HG02870 (cell line): ENCODE results near the gene AEN.
"Not testable (repeated sequence)": the region's sequence is repeated elsewhere in the genome, so short reads cannot be mapped to it uniquely, and the experiment has no call there.

Experiments used
- ATAC-seq: cut with Tn5 transposase; IDR thresholded peaks from one replicate; pipeline ENCODE4 v1.9.1; 2021; ENCODE audit warnings: mild to moderate bottlenecking, moderate library complexity; ENCODE audit not compliant: unreplicated experiment

AEN gene

GRCh38 chr15:88630141-88630721 lies 9.1 kb downstream of the AEN start:
- no peak for ATAC-seq

GRCh38 chr15:88630798-88631463 lies 9.8 kb downstream of the AEN start:
- ATAC-seq, result no peak

- ATAC-seq, result no peak
These were observed 10.4 kb downstream of the AEN start for GRCh38 chr15:88631464-88632028.

- ATAC-seq, result not testable (repeated sequence)
These were observed 11.7 kb downstream of the AEN start for GRCh38 chr15:88632797-88633196.

GRCh38 chr15:88634449-88634848 lies 13.3 kb downstream of the AEN start:
- ATAC-seq, result no peak

GRCh38 chr15:88635318-88635717 lies 14.2 kb downstream of the AEN start:
- peak; percentile 25 for ATAC-seq

- ATAC-seq, result no peak
These were observed 14.9 kb downstream of the AEN start for GRCh38 chr15:88636050-88636449.

- ATAC-seq, result no peak
These were observed 15.5 kb downstream of the AEN start for GRCh38 chr15:88636654-88637053.

- no peak for ATAC-seq
These were observed 16.3 kb downstream of the AEN start for GRCh38 chr15:88637436-88637835.

- no peak for ATAC-seq
These were observed 16.9 kb downstream of the AEN start for GRCh38 chr15:88637841-88638625.

GRCh38 chr15:88638626-88639372 lies 17.7 kb downstream of the AEN start, which contains the start of gene ISG20:
Gene ISG20 (plus strand): TSS chr15:88639016. CDS start chr15:88639367, 351 bp downstream.
- ATAC-seq, result peak; percentile 62

GRCh38 chr15:88641959-88642452 lies 20.9 kb downstream of the AEN start:
- no peak for ATAC-seq

- ATAC-seq, result not testable (repeated sequence)
These were observed 21.4 kb downstream of the AEN start for GRCh38 chr15:88642514-88642913.

GRCh38 chr15:88644741-88645140 lies 23.6 kb downstream of the AEN start:
- no peak for ATAC-seq

GRCh38 chr15:88645171-88646087 lies 24.3 kb downstream of the AEN start:
- ATAC-seq, result no peak

GRCh38 chr15:88646088-88646405 lies 24.9 kb downstream of the AEN start:
- no peak for ATAC-seq

- ATAC-seq, result no peak
These were observed 25.8 kb downstream of the AEN start for GRCh38 chr15:88646951-88647350.

GRCh38 chr15:88647351-88648105 lies 26.4 kb downstream of the AEN start:
- no peak for ATAC-seq
